Measurements from ENCODE around the gene MYCN.

MYCN gene

DNA sequence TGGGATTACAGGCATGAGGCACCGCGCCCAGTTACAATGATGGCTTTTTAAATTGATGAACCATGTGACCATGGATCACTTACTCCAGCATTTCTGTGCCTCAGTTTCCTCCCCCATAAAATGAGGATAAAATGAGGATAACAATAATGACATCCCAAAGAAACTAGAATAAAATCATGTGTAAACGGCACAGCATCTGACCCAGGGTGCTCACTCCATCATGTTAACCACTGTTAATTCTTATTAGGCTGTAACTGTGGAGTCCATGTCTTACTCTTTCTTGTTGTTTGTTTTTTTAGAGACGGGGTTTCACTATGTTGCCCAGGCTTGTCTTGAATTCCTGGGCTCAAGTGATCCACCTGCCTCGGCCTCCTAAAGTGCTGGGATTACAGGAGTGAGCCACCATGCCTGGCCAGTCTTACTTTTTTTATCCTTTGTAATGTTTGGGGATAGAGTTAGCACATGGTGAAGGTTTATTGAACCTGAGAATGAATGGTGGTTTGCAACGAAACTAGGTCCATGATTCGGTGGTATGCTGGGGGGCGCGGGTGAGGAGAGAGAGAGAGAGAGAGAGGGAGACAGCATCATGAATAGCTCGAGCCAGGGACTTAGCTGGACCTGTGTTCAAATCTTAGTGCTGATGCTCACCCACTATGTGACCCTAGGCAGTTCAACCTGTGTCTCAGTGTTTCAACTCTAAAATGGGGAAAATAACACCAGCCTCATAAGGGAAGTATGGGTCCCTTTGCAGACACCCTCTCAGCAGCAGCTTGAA lies 52.3 kb downstream of the MYCN start:
- in situ Hi-C loops (cut with HindIII; ENCODE audit: low sequenced_read_pairs): no loop called here

- in situ Hi-C loops (cut with HindIII; ENCODE audit: low sequenced_read_pairs): no loop called here
Measured at GRCh38 chr2:15993232-15993610, 52.9 kb downstream of the MYCN start.

DNA sequence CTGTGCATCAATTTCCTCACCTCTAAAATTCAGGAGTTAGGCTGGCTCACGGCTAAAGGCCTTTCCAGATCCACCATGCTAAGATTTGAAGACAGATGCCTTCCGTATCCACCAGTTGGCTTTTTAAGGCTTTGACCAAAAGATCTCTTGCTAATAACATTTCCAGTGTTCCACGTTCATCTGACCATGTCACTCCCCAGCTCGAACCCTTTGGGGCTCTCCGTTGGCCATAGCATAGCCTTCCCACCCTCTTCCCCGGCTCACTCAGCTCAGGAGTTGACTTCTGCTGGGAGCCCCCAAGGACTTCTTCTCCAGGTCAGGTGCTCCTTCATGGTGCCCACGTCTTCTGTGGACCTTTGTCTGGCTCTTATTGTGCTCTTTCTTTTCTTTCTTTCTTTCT lies 53.3 kb downstream of the MYCN start:
- in situ Hi-C loops (cut with HindIII; ENCODE audit: low sequenced_read_pairs): no loop called here

- in situ Hi-C loops (cut with HindIII; ENCODE audit: low sequenced_read_pairs): no loop called here
Measured at GRCh38 chr2:15995603-15996002, 55.3 kb downstream of the MYCN start.
